Iris pigment epithelial cell (primary cell): ENCODE measurements around the gene CASP5.

Source experiments
- DNase-seq: peaks from one replicate; pipeline ENCODE4 v3.0.0-alpha.2; 2011; ENCODE audit warnings: low read depth

The CASP5 gene

GRCh38 chr11:104967534-104968354 is 55.2 kb downstream of the CASP5 start:
- peak; percentile 22 for DNase-seq

GRCh38 chr11:104965735-104966134 is 57.2 kb downstream of the CASP5 start:
- DNase-seq, result no peak

DNA sequence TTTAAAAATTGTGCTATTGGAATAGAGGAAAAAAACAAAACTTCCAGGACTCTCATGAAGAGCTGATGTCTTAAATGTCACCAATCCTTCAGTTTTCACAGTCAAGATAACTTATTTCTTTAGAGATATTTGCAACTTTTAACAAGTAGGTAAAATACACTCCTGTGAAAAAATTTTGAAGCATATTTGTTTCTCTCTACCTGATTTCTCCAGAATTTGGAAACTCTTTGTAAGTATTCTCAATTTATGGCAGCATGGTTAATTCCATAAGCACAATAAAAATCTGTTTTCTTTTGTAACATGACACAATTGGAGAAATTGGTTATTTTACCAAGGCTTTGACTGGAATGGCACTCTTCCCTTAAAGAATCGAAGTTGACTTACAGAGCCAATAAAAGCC is 58.7 kb downstream of the CASP5 start:
- DNase-seq, result no peak

GRCh38 chr11:104962852-104963251 is 60.1 kb downstream of the CASP5 start:
- no peak for DNase-seq

- DNase-seq, result peak; percentile 52
Measured at GRCh38 chr11:104957280-104957679, 65.7 kb downstream of the CASP5 start.

DNA sequence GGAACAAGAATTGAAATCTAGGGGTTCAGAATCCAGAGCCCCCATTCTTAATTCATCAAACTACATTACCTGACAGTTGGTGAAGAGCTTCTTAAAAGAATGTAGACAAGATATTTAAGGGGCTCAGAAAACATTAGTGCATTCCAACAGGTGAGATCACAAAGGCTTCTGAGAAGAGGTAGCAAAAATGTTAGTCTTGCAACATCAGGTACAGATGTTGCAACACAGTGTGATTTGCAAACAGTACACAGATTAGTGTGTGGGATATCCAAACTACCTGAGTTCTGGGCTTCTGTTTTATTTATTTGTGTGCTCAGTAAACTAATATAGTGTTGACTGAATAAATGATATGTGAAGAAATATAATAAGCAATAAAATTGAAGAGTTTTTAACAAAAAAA is 66.4 kb downstream of the CASP5 start:
- no peak for DNase-seq

DNA sequence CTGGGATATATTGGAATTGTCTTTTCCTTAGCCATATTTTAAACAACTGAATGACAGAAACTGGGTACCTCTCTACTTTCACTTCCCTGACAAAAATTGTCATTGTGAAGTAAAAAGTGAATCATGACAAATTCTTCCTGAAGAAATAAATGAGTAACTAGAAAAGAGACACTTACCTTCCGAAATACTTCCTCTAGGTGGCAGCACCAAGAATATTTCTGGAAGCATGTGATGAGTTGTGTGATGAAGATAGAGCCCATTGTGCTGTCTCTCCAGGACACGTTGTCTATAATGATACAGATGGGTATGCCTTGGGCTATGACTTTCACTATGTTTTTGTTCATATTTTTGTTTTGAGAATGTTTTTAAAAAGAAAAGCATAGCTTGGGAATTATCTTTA is 76.1 kb downstream of the CASP5 start:
- DNase-seq, result peak; percentile 68
